Cortex of kidney (tissue), 1 donor: Measurements from ENCODE around the gene ARL5A.
"Not testable (repeated sequence)": the region's sequence is repeated elsewhere in the genome, so short reads cannot be mapped to it uniquely, and the experiment has no call there.

Source experiments
- DNase-seq: peaks from one replicate; lab custom pipeline; 2025; lab: John Stamatoyannopoulos, UW

Gene ARL5A

GRCh38 chr2:151828143-151828889 lies at the start of gene ARL5A:
ARL5A (minus strand) TSS chr2:151828421; CDS start chr2:151828176, 245 bp downstream.
- DNase-seq, result no peak

- DNase-seq, result not testable (repeated sequence)
These were observed 47.4 kb upstream of the ARL5A start for GRCh38 chr2:151875631-151876030.

- DNase-seq, result no peak
These were observed 44.2 kb upstream of the ARL5A start for GRCh38 chr2:151872463-151872862.

GRCh38 chr2:151869291-151869690 lies 41.1 kb upstream of the ARL5A start:
- DNase-seq, result no peak

GRCh38 chr2:151862700-151863099 lies 34.5 kb upstream of the ARL5A start:
- no peak for DNase-seq

GRCh38 chr2:151861174-151861573 lies 33.0 kb upstream of the ARL5A start:
- DNase-seq, result no peak

GRCh38 chr2:151860613-151861146 lies 32.5 kb upstream of the ARL5A start:
- DNase-seq, result no peak

- DNase-seq, result no peak
These were observed 32.0 kb upstream of the ARL5A start for GRCh38 chr2:151860210-151860609.

- no peak for DNase-seq
These were observed 29.4 kb upstream of the ARL5A start for GRCh38 chr2:151857650-151858049.

GRCh38 chr2:151855111-151855510 lies 26.9 kb upstream of the ARL5A start:
- no peak for DNase-seq

GRCh38 chr2:151853070-151853758 lies 25.0 kb upstream of the ARL5A start:
- DNase-seq, result no peak

GRCh38 chr2:151852260-151853069 lies 24.2 kb upstream of the ARL5A start:
- DNase-seq, result no peak

- DNase-seq, result no peak
These were observed 23.5 kb upstream of the ARL5A start for GRCh38 chr2:151851761-151852160.

- DNase-seq, result no peak
These were observed 21.3 kb upstream of the ARL5A start for GRCh38 chr2:151849413-151850010.

GRCh38 chr2:151845884-151846283 lies 17.7 kb upstream of the ARL5A start:
- DNase-seq, result no peak

GRCh38 chr2:151845481-151845880 lies 17.3 kb upstream of the ARL5A start:
- DNase-seq, result no peak

GRCh38 chr2:151844211-151844896 lies 16.1 kb upstream of the ARL5A start:
- no peak for DNase-seq

- DNase-seq, result no peak
These were observed 15.5 kb upstream of the ARL5A start for GRCh38 chr2:151843691-151844061.

- DNase-seq, result no peak
These were observed 14.8 kb upstream of the ARL5A start for GRCh38 chr2:151842830-151843690.

GRCh38 chr2:151841047-151841424 lies 12.8 kb upstream of the ARL5A start:
- no peak for DNase-seq
